Activated naive CD8-positive, alpha-beta T cell treated with anti-CD3 and anti-CD28 coated beads for 36 hours (primary cell): ENCODE measurements around the gene LRP8. TPM values are rescaled to one million over a fixed set of nuclear protein-coding genes. Genes with fewer than 3 reads are reported as not detected.

Experiments
- DNase-seq: peaks from one replicate; pipeline ENCODE4 v3.0.0; 2021
- H3K27ac Mint-ChIP-seq: one replicate; pipeline ENCODE4 v1.8.0; 2022; ENCODE audit warnings: mild to moderate bottlenecking, moderate library complexity, mixed read lengths
- H3K27me3 Mint-ChIP-seq: one replicate; pipeline ENCODE4 v1.8.0; 2022; ENCODE audit warnings: mild to moderate bottlenecking, mixed read lengths
- H3K36me3 Mint-ChIP-seq: one replicate; pipeline ENCODE4 v1.8.0; 2021; ENCODE audit warnings: mild to moderate bottlenecking, mixed read lengths
- H3K4me1 Mint-ChIP-seq: one replicate; pipeline ENCODE4 v1.8.0; 2021; ENCODE audit warnings: mixed read lengths
- H3K4me3 Mint-ChIP-seq: one replicate; pipeline ENCODE4 v1.8.0; 2022; ENCODE audit warnings: mild to moderate bottlenecking, moderate library complexity, mixed read lengths
- H3K9me3 Mint-ChIP-seq: one replicate; pipeline ENCODE4 v1.8.0; 2022; ENCODE audit warnings: mixed read lengths
- total RNA-seq, 2 experiments: library from RNA; stranded (reverse); gene quantifications; one replicate each; pipeline ENCODE4 v1.2.3, GENCODE V29; 2021

The LRP8 gene
- total RNA-seq, 2 experiments from 2014 or later = 42.3 to 47.7 TPM

DNA sequence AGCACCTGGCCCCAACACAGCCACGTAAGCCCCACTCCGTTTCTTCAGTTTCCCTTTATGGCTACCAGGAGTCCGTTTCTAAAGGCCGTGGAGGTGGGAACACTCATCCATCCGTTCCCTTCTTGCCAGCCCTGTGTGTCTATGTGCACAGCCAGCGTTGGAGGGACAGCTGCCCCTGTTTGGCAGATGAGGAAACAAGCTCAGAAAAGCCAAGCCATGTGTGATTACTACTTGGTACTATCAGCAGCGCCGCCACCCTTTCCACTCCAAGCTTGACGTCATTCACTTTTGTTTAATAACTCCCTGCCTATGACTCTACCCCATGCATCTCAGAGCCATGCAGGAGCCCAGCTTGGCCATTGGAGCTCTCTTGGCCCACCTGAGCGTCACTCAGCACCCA is 3.5 kb downstream of the LRP8 start:
- H3K4me3 Mint-ChIP-seq = peak overlapping the region; percentile 6
- H3K27ac Mint-ChIP-seq = peak overlapping the region; percentile 52
- DNase-seq = no peak
- no peaks in the 10 kb centered on the region for H3K27me3 Mint-ChIP-seq
- no peaks in the 10 kb centered on the region for H3K9me3 Mint-ChIP-seq
- peaks cover 12% of the 10 kb centered on the region for H3K4me1 Mint-ChIP-seq
- peaks cover 51% of the 10 kb centered on the region for H3K36me3 Mint-ChIP-seq

DNA sequence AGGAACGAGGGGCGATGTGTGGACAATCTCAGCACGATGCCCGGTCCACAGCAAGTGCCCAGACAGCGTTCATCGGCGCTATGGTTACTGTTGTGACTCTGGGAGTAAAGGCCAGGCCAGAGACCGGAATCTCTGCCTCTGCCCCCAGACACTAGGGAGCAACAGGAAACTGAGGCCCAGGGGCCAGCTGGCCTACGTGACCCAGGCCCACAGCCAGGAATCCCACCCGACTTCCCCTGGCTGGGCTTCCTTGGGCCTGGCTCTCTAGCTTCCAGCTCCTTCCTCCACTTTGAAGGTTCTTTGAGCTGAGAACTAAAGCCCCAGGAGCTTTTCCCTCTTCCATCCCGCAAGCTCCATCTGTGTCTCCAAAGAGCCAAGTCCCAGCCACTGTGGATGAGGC is 4.6 kb downstream of the LRP8 start:
- Mint-ChIP-seq H3K36me3 (peaks cover 51% of the 10 kb centered on the region), H3K4me1 (peaks cover 12% of the 10 kb centered on the region), H3K4me3 (no peak overlapping the region), H3K27ac (no peak overlapping the region), H3K9me3 (no peaks in the 10 kb centered on the region), H3K27me3 (no peaks in the 10 kb centered on the region)
- DNase-seq = no peak

GRCh38 chr1:53321776-53322602 is 5.9 kb downstream of the LRP8 start:
- no peak overlapping the region for H3K27ac Mint-ChIP-seq
- peaks cover 16% of the 10 kb centered on the region for H3K4me1 Mint-ChIP-seq
- no peaks in the 10 kb centered on the region for H3K27me3 Mint-ChIP-seq
- no peak for DNase-seq
- no peaks in the 10 kb centered on the region for H3K9me3 Mint-ChIP-seq
- H3K36me3 Mint-ChIP-seq = peaks cover 51% of the 10 kb centered on the region
- H3K4me3 Mint-ChIP-seq = no peak overlapping the region

DNA sequence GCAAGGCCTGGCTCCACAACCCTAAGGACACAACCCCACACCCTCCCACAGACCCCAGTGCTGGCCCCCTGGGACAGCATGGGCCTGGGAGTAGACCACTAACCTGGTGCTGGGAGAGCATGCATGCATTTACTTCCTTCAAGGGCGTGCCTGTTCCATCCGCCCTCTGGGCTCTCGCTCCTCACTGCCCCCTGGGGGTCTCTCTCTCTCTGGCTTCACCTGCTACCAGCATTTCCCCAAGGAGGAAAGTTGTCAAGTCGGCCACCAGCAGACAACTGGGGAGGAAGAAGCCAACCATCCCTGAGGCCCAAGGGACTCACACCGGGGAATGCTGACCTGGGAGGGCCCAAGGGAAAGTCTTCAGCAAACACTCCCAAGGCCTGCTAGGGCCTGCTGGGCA is 6.5 kb downstream of the LRP8 start:
- H3K27ac Mint-ChIP-seq = no peak overlapping the region
- H3K9me3 Mint-ChIP-seq = no peaks in the 10 kb centered on the region
- no peak overlapping the region for H3K4me3 Mint-ChIP-seq
- peaks cover 16% of the 10 kb centered on the region for H3K4me1 Mint-ChIP-seq
- DNase-seq = no peak
- no peaks in the 10 kb centered on the region for H3K27me3 Mint-ChIP-seq
- H3K36me3 Mint-ChIP-seq = peaks cover 48% of the 10 kb centered on the region

DNA sequence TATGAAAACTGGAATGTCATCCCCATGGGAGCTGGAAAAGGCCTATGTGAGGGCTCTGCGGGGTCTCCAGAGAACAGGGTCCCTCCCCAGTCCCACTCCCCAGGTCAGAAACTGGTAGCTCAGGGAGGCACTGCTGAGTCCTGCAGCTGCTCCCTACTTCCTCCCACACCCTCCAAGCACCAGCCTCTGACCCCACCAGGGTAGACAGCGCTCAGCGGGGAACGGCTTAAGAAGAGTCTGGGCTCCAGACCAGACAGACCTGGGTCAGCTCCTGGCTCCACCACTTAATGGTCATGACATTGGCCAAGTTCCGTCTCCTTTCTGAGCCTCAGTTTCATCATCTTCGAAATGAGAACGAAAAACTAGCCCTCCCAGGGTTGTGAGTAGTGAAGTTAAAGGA is 7.2 kb downstream of the LRP8 start:
- Mint-ChIP-seq H3K27ac (no peak overlapping the region), H3K4me1 (peaks cover 13% of the 10 kb centered on the region), H3K36me3 (peaks cover 45% of the 10 kb centered on the region), H3K9me3 (no peaks in the 10 kb centered on the region), H3K4me3 (no peak overlapping the region), H3K27me3 (no peaks in the 10 kb centered on the region)
- DNase-seq = no peak

GRCh38 chr1:53319296-53320101 is 8.4 kb downstream of the LRP8 start:
- Mint-ChIP-seq H3K36me3 (peaks cover 36% of the 10 kb centered on the region), H3K9me3 (no peaks in the 10 kb centered on the region), H3K27ac (no peak overlapping the region), H3K4me1 (peaks cover 5% of the 10 kb centered on the region), H3K27me3 (no peaks in the 10 kb centered on the region), H3K4me3 (no peak overlapping the region)
- no peak for DNase-seq

- H3K4me1 Mint-ChIP-seq = peaks cover 4% of the 10 kb centered on the region
Measured at GRCh38 chr1:53317646-53318539, 10.0 kb downstream of the LRP8 start.

GRCh38 chr1:53316766-53317581 is 10.9 kb downstream of the LRP8 start:
- Mint-ChIP-seq H3K36me3 (peaks cover 18% of the 10 kb centered on the region), H3K27ac (peak overlapping the region; percentile 34)
- no peak for DNase-seq

More at GRCh38 chr1:53317646-53318539, 10.0 kb downstream of the LRP8 start:
- no peak overlapping the region for H3K27ac Mint-ChIP-seq
- no peak overlapping the region for H3K4me3 Mint-ChIP-seq
- H3K36me3 Mint-ChIP-seq = peaks cover 26% of the 10 kb centered on the region
- DNase-seq = no peak
- H3K27me3 Mint-ChIP-seq = no peaks in the 10 kb centered on the region
- no peaks in the 10 kb centered on the region for H3K9me3 Mint-ChIP-seq

DNA sequence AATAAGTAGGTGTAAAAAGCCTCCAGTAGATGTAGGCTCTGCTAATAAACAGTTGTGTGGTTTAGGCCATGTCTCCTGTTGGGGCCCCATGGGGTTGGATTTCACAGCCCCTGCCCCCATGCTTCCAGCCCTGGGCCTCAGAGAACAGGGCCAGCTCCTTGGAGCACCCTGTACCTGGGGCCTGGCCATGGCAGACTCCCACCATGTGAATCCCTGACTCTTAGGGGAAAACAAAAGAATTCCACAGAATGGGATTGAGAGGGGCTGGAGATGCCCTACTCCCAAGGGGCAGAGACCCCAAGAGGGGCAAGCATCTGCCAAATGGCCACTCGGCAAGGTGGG is 11.5 kb downstream of the LRP8 start:
- Mint-ChIP-seq H3K9me3 (no peaks in the 10 kb centered on the region), H3K4me1 (peaks cover 4% of the 10 kb centered on the region), H3K27me3 (no peaks in the 10 kb centered on the region), H3K4me3 (no peak overlapping the region), H3K36me3 (peaks cover 21% of the 10 kb centered on the region), H3K27ac (no peak overlapping the region)
- DNase-seq = no peak

More at GRCh38 chr1:53316766-53317581, 10.9 kb downstream of the LRP8 start:
- H3K9me3 Mint-ChIP-seq = no peaks in the 10 kb centered on the region
- peaks cover 4% of the 10 kb centered on the region for H3K4me1 Mint-ChIP-seq
- H3K4me3 Mint-ChIP-seq = no peak overlapping the region
- no peaks in the 10 kb centered on the region for H3K27me3 Mint-ChIP-seq

DNA sequence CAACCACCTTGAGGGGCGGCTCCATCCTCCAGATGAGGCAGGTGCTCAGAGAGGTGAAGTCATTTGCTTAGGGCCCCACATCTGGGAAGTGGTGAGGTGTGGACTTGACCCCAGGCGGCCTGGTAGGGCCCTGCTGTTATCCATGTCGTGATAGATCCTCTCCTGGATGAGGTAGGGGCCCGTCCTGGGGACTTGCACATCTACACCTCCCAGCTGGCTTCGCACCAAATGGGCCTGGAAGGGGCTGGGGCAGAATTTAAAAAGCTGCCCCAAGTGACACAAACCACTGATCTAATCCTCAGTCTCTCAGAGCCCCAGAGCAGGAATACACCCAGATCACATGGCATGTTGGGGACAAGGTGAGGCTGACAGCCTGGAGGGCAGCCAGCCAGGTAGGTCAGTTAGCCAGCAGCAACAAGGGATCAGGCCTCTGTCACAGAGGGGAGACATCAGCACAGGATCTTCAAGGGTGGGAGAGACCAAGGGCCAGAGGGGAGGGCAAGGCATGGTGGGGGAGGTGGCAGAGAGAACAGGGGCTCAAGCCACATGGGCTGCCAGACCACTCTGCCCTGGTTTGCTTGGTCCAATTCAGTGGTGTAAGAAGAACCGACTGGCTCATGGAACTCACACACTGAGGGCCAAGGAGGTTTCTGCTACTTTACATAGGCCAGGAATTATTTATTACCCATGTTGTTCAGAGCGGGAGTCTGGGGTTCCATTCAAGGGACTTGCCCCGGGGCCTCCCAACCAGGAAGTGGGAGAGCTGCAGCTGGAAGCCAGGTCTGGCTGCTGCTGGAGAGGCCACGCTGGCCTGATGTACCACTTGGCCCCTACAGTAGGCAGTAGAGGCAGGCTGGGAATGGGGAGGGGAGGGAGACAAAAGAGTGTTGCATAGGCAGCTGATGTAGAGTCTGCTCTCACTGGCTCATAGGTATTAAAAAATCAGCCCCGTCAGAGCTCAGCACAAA is 12.1 kb downstream of the LRP8 start:
- no peak overlapping the region for H3K4me3 Mint-ChIP-seq

DNA sequence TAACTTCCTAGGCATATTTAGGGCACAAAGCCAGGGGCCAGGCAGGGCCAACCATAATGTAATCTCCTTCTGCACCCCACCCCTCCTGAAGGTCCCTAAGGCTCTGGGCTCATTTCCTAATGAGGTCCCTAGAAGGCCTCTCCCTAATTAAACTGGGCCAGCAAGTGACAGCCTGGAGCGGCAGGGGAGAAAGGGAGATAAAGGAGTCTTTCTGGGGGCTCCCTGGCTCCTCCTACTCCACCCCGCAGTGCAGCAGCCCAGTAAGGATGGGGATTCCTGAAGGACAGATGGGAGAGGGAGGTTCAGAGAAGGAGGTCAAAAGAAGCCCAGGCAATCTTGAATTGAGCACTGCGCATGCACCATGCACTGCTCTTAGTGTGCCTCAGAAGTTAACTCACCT is 12.8 kb downstream of the LRP8 start:
- no peak for DNase-seq
- H3K27me3 Mint-ChIP-seq = no peaks in the 10 kb centered on the region
- no peak overlapping the region for H3K27ac Mint-ChIP-seq
- H3K4me1 Mint-ChIP-seq = peaks cover 4% of the 10 kb centered on the region
- no peak overlapping the region for H3K4me3 Mint-ChIP-seq
- H3K36me3 Mint-ChIP-seq = peaks cover 12% of the 10 kb centered on the region
- H3K9me3 Mint-ChIP-seq = no peaks in the 10 kb centered on the region

More for the DNA sequence above, 12.1 kb downstream of the LRP8 start:
- Mint-ChIP-seq H3K4me1 (peaks cover 4% of the 10 kb centered on the region), H3K36me3 (peaks cover 16% of the 10 kb centered on the region), H3K27me3 (no peaks in the 10 kb centered on the region), H3K27ac (no peak overlapping the region), H3K9me3 (no peaks in the 10 kb centered on the region)
- no peak for DNase-seq

- Mint-ChIP-seq H3K27ac (no peak overlapping the region), H3K36me3 (peaks cover 12% of the 10 kb centered on the region), H3K9me3 (no peaks in the 10 kb centered on the region), H3K27me3 (no peaks in the 10 kb centered on the region), H3K4me1 (peaks cover 4% of the 10 kb centered on the region), H3K4me3 (no peak overlapping the region)
- DNase-seq = no peak
Measured at GRCh38 chr1:53314606-53315005, 13.3 kb downstream of the LRP8 start.

GRCh38 chr1:53314096-53314495 is 13.8 kb downstream of the LRP8 start:
- Mint-ChIP-seq H3K27me3 (no peaks in the 10 kb centered on the region), H3K9me3 (no peaks in the 10 kb centered on the region), H3K4me3 (no peak overlapping the region), H3K36me3 (peaks cover 13% of the 10 kb centered on the region), H3K27ac (no peak overlapping the region), H3K4me1 (peaks cover 4% of the 10 kb centered on the region)
- DNase-seq = no peak
